Stimulated activated CD8-positive, alpha-beta memory T cell treated with anti-CD3 and anti-CD28 coated beads, Interleukin-7, amount 100 ng/mL, for 24 hours (primary cell): ENCODE data around the gene MAGI2.

Experiments used
- DNase-seq: peaks from one replicate; pipeline ENCODE4 v3.0.0-alpha.2; 2020; ENCODE audit warnings: low read depth

MAGI2 gene

DNA sequence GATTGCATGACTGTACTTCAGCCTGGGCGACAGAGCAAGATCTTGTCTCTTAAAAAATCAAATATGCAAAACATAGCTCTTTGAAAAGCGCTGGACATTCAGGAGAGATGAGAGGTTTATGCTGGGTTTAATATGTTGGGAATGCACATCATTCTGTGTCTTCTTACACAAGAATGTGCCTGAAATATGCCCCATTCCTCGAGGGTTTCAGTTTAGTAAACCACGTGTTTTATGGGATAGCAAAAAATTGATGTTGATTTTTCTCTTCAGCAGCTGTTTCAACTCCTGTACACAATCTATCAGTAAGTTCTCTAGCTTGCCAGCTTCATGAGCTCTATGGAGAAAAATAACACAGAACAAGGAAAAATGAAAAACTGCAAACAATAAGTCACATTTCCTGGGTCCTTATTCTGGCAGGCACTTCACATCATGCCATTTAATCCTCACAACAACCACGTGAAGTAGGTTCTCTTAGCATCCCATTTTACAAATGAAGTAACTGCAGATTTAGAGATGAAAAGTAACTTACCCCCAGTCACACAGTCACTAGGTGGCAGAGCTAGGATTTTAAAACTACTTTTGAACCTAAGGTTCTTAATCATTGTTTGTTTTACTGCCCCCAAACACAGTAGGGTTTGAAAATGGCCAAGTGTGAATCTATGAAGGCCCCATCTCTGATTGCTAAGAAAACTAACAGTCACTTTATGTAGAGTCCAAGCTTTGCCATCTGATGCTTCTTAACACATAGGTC, 1231.3 kb downstream of the MAGI2 start:
- no peak for DNase-seq

DNA sequence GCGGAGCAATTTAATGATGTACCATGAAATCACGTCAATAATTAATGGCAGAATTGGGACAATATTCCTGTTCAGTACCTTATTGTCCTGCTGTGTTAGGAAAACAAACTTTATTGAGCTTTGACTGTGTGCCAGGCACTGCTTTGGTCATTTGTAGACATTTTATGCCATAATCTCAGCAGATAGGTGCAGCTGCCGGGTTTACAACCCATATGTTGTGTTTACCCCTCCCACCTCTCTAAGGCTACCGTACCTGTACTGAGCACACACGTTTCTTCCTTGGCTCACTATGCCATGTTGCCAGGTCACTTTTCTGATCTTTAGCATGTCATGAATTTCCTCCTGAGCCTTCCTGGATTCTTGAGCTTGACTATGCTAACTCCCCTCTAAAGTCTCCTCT, 1232.7 kb downstream of the MAGI2 start:
- no peak for DNase-seq

DNA sequence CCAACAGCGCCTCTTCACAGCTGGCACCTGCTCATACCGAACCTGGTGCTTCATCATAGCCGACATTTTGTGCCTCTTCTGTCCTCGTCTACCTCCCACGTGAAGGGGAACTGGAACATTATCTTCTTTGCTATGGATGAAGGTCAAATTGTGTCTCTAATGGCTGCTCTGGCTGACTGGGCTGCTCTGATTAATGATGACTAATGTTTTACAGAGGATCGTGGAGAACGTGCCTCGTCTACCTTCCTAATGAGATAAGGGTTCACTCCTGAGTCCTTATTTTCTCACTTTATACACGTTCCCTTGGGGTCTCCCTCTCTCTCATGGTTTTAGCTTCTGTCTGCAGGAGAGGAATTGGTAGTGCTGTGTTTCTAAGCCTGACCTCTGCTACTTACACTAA, 1234.6 kb downstream of the MAGI2 start:
- no peak for DNase-seq

DNA sequence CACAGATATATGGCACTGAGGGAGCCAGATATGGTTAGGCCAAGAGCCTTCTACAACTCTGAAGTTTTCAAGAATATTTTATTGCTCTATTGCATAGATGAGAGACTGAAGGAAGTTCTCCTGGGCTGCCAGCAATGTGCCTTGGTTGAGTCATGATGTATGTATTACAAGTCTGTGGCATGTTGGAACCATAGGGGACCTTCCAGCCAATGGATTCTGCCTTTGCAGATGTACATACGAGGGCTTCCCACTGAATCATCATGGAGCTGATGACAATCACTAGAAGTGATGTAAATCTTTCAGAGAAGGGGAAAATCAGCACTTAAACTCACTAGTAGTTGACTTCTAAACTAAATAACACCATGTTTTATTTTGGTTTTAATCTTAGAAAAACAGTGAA, 1235.4 kb downstream of the MAGI2 start:
- no peak for DNase-seq

DNA sequence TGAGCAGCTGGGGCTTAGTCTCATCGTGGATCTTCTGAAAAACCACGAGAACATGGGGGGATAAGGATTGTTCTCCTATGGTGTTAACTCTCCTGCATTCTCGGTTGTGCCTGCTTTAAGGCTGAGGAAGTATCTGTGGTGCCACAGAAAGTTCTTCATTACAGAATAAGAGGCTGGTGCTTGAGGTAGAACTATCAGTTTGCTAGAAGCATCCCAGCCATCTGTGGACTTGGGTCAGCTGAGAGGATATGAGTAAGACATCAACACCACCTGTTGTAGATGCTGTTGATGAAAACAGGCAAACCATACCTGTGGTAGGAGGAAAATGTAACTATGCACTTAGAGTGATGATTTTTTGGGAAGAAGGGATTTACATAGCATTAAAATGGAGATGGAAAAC, 1238.3 kb downstream of the MAGI2 start:
- no peak for DNase-seq

DNA sequence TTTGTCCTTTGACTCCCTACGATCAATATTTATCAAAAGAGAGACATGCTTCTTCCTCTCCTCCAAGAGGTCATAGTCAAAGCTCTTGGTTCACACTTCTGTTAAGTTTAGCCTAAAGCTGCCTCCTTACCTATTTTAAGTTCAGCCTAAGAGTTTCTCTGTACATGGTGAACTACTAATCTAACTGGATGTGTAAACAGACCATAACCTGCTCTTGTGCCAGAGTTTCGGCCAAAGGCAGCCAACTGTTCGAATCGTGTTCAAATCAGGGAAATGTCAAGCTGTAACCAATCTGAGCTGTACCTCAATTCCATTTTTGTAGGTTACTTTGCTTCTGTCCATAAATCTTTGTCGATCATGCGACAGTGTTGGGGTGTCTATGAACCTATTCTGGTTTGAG, 1240.1 kb downstream of the MAGI2 start:
- DNase-seq: no peak

DNA sequence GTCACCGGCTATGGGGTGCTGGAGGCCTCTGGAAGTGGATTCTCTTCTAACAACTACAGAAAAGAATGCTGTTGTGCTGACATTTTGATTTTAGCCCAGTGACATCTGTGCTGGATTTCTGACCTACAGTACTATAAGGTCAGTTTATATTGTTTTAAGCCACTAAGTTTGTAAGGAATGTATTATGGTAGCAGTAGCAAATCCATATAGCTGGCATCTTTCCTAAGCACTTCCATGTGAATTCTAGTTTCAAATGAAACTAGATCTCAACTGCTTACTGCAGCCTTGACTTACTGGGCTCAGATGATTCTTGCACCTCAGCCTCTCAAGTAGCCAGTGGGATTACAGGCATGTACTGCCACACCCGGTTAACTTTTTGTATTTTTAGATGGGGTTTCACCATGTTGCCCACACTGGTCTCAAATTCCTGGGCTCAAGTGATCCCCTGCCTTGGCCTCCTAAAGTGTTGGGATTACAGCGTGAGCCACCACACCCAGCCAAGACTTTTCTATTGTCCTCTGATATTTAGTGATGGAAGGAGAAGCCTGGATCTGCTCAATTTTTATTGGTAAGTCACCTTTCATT, 1240.9 kb downstream of the MAGI2 start:
- no peak for DNase-seq

DNA sequence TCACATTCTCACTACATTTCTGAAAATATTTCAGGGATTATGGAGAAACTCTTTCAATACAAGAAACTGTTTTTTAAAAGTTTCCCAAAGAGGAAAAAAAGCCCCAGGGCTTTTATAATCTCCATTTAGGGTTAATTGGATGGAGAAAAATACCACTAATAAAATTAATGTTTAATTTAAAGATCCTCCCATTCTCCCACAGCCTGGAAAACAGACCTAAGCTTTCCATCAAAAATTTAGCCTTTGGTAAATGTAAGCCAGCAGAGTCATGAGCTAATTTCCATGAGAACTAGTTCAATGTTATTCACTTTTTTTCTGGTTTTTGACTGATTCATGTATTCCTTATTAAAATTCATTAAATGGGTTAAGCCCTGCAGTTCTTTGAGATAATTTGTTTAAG, 1246.2 kb downstream of the MAGI2 start:
- DNase-seq: no peak

DNA sequence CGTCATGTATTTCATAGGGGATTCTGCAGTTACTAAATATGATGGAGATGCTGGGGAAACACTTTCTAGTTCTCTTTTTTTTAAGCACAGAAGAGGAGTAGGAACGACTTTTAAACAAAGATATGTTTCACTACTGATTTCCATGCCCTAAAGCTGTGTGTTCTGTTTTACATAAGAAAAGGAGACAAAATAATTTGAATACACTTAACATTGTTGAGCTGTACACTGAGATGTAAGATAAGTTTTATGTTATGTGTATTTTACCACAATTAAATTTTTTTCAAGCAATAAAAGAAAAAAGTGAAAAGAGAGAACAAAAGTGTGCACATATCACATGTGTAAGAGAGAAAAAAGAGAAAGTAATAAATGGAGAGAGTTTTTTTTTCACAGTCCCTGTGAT, 1246.7 kb downstream of the MAGI2 start:
- DNase-seq: no peak

DNA sequence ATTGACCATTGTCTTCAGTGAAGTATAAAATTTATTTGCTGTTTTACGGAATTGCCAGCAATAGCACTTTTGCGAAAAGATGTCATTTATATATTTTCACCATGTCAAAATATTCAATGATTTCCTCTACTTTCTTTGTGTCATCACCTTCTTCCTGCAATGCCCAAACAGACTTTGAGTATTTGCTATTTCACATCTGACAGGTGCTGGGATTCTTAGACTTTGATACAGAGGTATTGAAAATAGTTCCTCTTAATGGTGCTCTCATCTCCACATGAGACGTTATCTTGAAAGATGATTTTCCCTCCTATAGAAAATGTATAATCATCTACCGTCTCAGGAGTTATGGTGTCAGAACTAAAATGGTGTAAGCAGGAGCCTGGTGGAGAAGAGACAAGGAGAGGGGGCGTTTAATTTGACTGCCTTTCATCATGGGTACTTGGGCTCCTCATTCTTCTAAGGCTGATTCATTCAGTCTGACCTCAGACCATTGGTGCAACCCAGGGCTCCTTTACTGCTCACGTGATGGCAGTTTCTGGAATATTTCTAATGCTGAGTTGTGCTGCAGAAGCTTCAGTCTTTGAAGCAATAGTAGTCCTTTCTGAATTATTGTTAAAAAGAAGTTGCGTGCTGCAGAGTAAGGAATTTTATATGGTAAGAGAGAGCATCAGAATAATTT, 1250.3 kb downstream of the MAGI2 start:
- DNase-seq: no peak

DNA sequence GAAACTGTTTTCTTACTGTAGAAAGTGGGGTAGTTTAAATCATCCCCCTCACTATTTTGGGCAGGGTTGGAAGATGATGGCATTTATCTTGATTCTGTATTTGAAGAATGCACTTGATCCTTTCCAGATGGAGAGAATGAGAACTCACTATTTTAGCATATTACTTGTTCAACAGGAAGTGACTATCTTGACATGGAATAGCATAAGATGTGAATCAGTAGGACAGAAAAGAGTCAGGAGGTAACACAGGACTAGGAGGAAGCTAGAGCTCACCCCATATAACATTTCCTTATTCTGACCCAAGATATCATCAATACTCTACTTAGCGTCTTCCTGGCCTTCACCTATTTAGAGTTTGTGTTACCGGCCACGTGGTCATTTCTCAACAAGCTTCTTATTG, 1254.7 kb downstream of the MAGI2 start:
- DNase-seq: no peak

DNA sequence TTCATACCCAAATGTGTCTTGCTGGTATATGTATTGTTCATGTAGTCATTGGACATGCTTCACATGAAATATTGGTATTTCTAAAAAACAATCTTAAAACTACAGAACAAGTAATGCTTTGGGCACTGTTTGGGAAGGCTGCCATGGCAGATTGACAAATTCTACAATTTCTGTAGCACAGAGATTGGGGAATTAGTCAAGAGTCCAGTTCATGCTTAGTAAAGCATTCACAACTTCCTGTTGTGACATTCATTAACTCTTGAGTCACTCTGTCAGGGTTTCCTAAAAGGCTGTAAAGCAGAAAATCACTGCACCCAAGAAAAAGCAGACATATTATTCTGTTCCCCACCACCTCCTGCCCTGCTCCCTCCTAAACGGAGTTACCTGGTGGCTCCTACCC, 1256.0 kb downstream of the MAGI2 start:
- no peak for DNase-seq

DNA sequence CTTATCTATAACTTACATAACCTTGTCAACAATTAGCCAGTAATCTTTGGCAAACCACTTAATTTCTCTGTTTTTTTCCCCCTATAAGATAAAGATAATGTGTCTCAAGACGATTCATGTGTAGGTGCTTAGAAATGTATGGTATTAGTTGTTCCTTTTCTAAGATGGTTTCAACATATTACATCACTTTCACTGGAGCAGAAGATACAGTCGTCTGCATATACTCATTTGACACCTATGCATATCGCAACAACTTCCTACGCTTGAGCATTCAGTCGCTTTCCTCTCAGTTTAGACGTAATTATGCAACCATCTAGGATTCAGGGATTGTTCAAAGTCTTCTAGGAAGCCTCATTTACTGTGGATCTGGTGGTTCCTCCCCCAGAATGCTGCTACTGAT, 1258.2 kb downstream of the MAGI2 start:
- DNase-seq: no peak

DNA sequence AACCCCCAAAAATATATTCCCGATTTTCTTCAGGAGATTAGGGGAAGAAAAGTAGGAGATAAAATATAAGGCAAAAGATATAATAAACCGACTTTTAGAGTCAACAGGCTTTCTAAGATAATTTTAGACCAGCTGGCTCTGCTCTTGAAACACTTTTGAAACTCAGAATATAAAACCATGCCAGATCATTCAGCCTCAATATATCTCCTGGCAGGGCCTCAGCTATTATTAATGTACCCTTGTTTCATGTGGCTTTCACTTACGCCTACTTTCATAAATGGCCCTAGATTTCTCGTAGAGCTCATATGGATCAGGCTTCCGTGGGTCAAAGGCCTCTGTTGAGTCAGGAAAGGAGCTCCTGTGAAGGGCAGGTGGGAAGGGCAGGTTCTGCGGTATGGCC, 1258.9 kb downstream of the MAGI2 start:
- DNase-seq: no peak

DNA sequence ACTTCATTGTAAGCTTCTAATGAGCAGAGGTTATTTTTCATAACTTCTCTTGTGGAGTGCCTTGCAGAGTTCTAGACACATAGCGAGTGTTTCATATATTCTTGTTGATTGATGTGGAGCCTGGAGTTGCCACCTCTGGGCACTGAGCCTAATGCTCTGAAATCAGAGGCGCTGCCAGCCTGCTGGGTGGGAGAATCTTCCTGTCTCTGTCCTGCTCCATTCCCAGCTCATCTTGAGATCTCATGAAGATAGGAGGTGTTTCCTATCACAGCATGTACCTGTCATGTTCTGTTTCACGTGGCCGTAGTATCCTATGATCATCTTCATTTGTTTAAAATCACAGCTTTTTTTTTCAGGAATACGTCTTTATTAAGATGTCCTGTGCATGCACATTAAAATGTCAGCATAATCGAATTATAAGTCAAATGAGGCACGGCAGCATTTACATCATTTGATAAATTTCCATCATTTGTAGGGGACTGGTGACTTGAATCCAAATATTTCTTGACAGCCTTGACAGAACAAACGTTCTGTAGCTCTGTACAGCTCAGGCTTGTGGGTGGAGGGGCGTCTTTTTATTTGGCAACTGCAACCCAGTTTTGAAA, 1261.9 kb downstream of the MAGI2 start:
- DNase-seq: no peak

DNA sequence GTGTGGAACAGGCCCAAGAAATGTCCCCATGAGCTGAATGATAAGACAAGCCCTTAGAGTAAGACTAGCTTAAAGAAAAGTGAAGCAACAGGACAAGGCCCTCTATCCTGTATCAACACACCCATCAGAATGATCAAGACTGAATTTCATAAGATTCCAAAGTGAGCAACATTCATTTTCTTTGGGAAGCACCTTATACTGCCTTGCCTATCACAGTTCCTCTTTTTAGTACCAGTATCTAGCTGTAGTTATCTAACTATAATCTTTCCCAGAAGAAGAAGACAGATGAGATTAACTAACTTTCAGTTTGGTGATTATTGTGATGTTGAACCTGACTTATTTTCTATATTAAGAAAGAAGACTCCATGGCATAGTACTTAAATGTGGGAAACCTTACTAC, 1263.7 kb downstream of the MAGI2 start:
- no peak for DNase-seq

DNA sequence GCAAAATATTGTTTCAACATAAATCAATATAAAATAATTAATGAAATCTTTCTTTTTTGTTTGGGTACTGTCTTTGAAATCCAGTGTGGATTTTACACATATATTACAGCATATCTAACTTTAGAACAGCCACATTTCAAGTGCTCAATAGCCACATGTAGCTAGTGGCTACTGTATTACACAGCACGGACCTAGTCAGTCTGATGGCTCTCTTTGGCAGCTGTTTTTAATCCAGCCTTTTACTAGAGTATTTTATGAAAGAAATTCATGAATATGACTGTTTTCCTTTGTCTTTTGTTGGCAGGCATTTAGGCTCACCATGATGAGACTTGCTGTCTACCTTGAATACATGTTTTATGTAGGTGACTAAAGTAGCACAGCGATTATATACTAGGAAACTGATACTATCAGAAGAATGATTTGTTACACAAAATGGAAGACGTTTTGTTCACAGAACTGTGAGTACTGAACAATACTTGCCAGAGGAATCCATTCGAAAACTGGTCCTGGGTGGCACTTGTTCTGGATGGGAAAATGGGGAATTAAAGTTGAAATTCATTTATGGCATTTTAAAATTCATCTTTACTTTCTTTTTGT, 1268.2 kb downstream of the MAGI2 start:
- DNase-seq: no peak

DNA sequence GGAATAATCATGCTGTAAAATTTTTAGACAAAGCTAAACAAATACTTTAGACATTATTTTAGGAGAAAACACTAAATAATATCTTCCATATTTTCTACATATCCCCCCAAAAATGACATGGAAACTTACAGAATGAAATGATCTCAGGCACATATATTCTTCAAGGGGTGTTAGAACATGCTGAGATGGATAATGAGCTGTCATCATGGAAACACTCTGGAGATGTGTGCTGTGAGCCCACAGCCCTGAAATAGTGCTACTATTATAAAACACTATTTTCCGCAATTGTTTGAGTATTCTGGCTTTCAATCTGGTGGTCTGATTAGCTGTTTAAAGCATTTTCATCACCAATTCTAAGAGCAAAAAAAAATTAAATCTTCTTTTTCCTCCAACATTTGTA, 1269.2 kb downstream of the MAGI2 start:
- no peak for DNase-seq

DNA sequence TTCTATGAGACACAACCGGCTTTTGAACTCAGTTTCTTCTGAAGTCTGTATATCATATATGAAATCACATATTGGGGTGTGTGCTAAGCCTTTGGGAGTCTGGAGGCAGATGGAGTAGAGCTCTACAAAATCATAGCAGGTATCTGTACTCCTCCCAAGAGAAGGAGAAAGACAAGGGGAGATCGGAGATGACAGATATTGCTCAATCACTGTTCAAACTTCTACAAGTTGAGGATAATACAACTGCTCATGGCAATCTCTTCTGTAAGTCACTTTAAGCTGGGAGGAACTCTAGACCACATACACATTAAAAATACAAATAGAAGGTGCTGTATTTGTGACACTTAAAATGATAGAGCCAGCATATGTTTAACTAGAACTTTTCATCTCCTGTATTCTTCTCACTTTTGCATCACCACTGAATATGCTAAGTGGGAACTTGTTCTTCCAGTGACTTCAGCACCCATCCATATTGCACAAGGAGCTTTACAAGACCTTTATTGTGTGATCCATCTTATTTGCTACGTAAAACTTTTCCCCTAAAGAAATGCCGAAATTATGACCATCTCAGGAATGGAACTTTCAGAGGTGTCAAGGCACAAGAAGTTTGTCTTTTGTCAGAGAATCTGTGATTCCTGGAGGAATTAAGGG, 1273.5 kb downstream of the MAGI2 start:
- DNase-seq: no peak

DNA sequence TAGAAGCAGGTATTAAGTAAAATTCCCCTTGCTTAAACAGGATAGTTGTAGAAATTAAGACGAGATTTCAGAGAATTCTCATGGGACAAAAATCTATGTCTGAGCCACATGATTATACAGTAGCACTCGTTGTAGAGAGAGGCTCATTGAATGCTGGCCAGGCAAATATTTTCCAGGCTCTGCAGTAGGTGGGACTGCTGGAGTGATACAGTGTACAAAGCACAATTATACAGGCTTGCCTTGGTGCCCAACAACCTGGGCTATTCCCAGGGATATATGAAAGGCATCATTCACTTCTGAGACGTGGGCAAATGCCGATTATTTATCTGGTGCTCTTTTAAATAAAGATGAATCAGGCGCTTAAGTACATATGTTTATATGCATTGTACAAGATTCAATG, 1274.3 kb downstream of the MAGI2 start:
- DNase-seq: no peak

DNA sequence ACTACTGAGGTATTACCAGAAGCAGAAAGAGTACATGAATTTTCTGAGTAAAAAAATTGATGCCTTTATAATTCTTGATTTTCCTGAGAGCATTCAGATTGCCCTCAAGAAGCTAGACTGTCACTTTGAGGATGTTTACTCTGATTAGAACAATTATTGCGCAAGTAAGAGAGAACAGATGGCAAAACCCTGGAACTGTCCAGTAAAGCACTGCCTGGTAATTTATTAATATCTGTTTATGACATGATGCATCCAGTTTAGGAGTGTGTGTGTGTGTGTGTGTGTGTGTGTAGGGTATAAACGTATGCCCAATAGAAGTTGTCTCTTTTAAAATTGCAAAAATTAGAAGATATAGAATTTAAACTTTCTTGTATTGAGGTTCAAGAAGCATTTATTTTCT, 1275.1 kb downstream of the MAGI2 start:
- no peak for DNase-seq

DNA sequence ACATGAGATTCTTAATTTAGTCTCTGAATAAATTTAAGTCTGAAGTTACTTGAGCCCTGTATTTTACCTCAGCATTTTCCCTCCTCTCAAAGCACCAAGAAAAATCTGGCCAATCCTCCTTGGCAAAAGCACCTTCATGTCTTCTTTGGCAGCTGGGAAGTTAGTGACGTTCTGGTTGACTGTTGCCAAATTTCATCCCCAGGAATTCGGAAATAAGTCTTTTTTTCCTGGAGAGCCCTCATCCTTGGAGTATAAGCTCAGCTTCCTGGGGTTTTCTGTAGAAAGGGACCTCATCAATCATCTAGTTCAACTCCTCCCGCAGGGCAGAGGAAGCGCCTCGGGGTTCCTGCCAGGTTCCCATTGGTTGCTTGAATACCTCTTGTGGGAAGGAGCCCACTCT, 1277.3 kb downstream of the MAGI2 start:
- DNase-seq: no peak
